Panc1 (cell line): ENCODE measurements around the gene ZNF335. TPM values are rescaled to one million over a fixed set of nuclear protein-coding genes. Genes with fewer than 3 reads are reported as not detected.
"Not testable (repeated sequence)": the region's sequence is repeated elsewhere in the genome, so short reads cannot be mapped to it uniquely, and the experiment has no call there.

Experiments used
- ATAC-seq: fragments of 200-7000 bp; cut with Tn5 transposase; 2 replicates; pipeline ENCODE4 v1.9.1; 2020; ENCODE audit warnings: mild to moderate bottlenecking, moderate library complexity
- BruUV-seq: library from RNA; stranded (reverse); fragments of 400-500 nt; replicated peaks from 2 replicates; lab custom pipeline; 2021; lab: Mats Ljungman, UMichigan
- CTCF ChIA-PET: fragments of 300-600 bp; sonication (Branson Sonifier 250); formaldehyde crosslinking; loops from one replicate; lab custom pipeline; 2022; ENCODE audit warnings: antibody characterized with exemption; lab: Charles Lee
- POLR2A ChIA-PET: fragments of 300-600 bp; sonication (Branson Sonifier 250); formaldehyde crosslinking; loops from one replicate; lab custom pipeline; 2022; ENCODE audit warnings: antibody characterized with exemption; lab: Charles Lee
- DNase-seq: peaks from one replicate; pipeline ENCODE4 v3.0.0-alpha.2; 2010; ENCODE audit warnings: low read depth, low spot score
- H3K27ac ChIP-seq: 2 replicates; pipeline ENCODE4 v1.5.1; 2011; ENCODE audit warnings: mild to moderate bottlenecking, low read length, inconsistent platforms
- H3K27me3 ChIP-seq: fragments of 200-500 bp; sonication (Bioruptor generic); 2 replicates; pipeline ENCODE4 v1.6.0; 2014; ENCODE audit warnings: low read length, inconsistent platforms; ENCODE audit not compliant: control insufficient read depth, insufficient read depth
- H3K36me3 ChIP-seq: fragments of 200-500 bp; sonication (Bioruptor generic); 2 replicates; pipeline ENCODE4 v1.5.1; 2014; ENCODE audit warnings: inconsistent platforms, mild to moderate bottlenecking, low read length, moderate library complexity; ENCODE audit not compliant: control insufficient read depth, insufficient read depth
- H3K4me1 ChIP-seq: 2 replicates; pipeline ENCODE4 v1.5.1; 2011; ENCODE audit warnings: inconsistent platforms, mild to moderate bottlenecking, low read length, moderate library complexity; ENCODE audit not compliant: control insufficient read depth, insufficient read depth
- H3K4me3 ChIP-seq, 2 experiments: 2 replicates each; pipeline ENCODE4 v1.5.1; 2011 to 2012; ENCODE audit warnings: low read depth in 2 of 2, low read length in 2 of 2, mild to moderate bottlenecking in 2 of 2, inconsistent platforms in 1 of 2, moderate library complexity in 1 of 2
- H3K9me3 ChIP-seq: fragments of 200-500 bp; sonication (Bioruptor generic); 2 replicates; pipeline ENCODE4 v1.5.1; 2014; ENCODE audit warnings: low read depth, mild to moderate bottlenecking, inconsistent platforms, low read length, moderate library complexity; ENCODE audit not compliant: control insufficient read depth, insufficient read depth
- POLR2AphosphoS5 ChIP-seq: IDR thresholded peaks from 2 replicates; pipeline ENCODE4 v1.6.1; 2012; ENCODE audit warnings: mild to moderate bottlenecking, low read depth, low read length, moderate library complexity
- REST ChIP-seq, 2 experiments: IDR thresholded peaks; 2 replicates each; pipeline ENCODE4 v1.6.1; 2011 to 2012; ENCODE audit warnings: low read depth in 2 of 2, control low read depth in 1 of 2, low read length in 1 of 2, mild to moderate bottlenecking in 1 of 2, moderate library complexity in 1 of 2; ENCODE audit not compliant: insufficient read depth in 1 of 2
- SIN3A ChIP-seq: IDR thresholded peaks from 2 replicates; pipeline ENCODE4 v1.6.1; 2012; ENCODE audit warnings: low read depth, mild to moderate bottlenecking, low read length, moderate library complexity, borderline replicate concordance; ENCODE audit not compliant: insufficient read depth
- TCF7L2 ChIP-seq: IDR thresholded peaks from 2 replicates; pipeline ENCODE4 v1.6.1; 2011; ENCODE audit warnings: mild to moderate bottlenecking, low read depth, low read length, inconsistent platforms
- in situ Hi-C: cut with HindIII; loops from 2 replicates; pipeline ENCODE4 v1.10.0; 2016; ENCODE audit warnings: low sequenced_read_pairs, low pct_unique_long_range_greater_than_20kb
- intact Hi-C: fragments of 100-400 bp; cut with micrococcal nuclease; formaldehyde crosslinking; loops from one replicate; pipeline ENCODE4 v1.10.0; 2022; ENCODE audit not compliant: unreplicated experiment
- total RNA-seq: library from RNA; stranded (reverse); gene quantifications from one replicate; pipeline ENCODE4 v1.2.1, GENCODE V29; 2021; ENCODE audit not compliant: unreplicated experiment
- TF ChIP-seq, protein P1 (sequence below): fragments of 450-650 bp; IDR thresholded peaks from 2 replicates; pipeline ENCODE4 v1.5.1; 2017; ENCODE audit warnings: mild to moderate bottlenecking

ZNF335 gene
- total RNA-seq, 1 experiment from 2014 or later, result 31.1 TPM

DNA sequence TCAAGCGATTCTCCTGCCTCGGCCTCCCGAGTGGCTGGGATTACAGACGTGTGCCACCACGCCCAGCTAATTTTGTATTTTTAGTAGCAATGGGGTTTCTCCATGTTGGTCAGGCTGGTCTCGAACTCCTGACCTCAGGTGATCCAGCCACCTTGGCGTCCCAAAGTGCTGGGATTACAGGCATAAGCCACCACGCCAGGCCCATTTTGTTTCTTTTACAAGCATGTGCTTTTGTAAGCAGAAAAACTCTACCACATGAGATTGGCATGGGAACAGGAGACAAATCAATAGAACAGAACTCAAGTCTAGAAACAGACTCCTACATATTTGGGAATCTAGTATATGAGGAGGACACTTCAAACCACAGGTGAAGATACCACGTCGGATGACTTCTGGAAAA, 15.7 kb downstream of the ZNF335 start:
- H3K27ac ChIP-seq, DNase-seq, BruUV-seq, POLR2A ChIA-PET, in situ Hi-C loops, intact Hi-C loops, ATAC-seq, H3K4me1 ChIP-seq, H3K27me3 ChIP-seq, H3K4me3 ChIP-seq, H3K36me3 ChIP-seq, CTCF ChIA-PET, H3K9me3 ChIP-seq: not testable (repeated sequence)

- Histone ChIP-seq H3K27ac (no peak overlapping the region), H3K27me3 (no peaks in the 10 kb centered on the region), H3K9me3 (no peaks in the 10 kb centered on the region), H3K4me1 (no peaks in the 10 kb centered on the region), H3K36me3 (peaks cover 2% of the 10 kb centered on the region; the same call in 1 of the 2 replicates), H3K4me3 (no peak overlapping the region)
- TF ChIP-seq, protein P1, sequence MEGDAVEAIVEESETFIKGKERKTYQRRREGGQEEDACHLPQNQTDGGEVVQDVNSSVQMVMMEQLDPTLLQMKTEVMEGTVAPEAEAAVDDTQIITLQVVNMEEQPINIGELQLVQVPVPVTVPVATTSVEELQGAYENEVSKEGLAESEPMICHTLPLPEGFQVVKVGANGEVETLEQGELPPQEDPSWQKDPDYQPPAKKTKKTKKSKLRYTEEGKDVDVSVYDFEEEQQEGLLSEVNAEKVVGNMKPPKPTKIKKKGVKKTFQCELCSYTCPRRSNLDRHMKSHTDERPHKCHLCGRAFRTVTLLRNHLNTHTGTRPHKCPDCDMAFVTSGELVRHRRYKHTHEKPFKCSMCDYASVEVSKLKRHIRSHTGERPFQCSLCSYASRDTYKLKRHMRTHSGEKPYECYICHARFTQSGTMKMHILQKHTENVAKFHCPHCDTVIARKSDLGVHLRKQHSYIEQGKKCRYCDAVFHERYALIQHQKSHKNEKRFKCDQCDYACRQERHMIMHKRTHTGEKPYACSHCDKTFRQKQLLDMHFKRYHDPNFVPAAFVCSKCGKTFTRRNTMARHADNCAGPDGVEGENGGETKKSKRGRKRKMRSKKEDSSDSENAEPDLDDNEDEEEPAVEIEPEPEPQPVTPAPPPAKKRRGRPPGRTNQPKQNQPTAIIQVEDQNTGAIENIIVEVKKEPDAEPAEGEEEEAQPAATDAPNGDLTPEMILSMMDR, result no peak
- TF ChIP-seq SIN3A, result no peak
- no peak for TF ChIP-seq REST (IDR thresholded peaks at IDR 0.05; ENCODE audit: insufficient read depth in 1 of 2, low read depth in 2 of 2, low read length in 1 of 2)
- no peak for TF ChIP-seq TCF7L2
- no peak for TF ChIP-seq POLR2AphosphoS5
- CTCF ChIA-PET, result no interaction called here
- BruUV-seq, result no TSS peak
- DNase-seq, result no peak
- in situ Hi-C loops, result no loop called here
- intact Hi-C loops, result no loop called here
- POLR2A ChIA-PET, result no interaction called here
- no peak for ATAC-seq
These were observed 18.3 kb downstream of the ZNF335 start for GRCh38 chr20:45953672-45954071.

DNA sequence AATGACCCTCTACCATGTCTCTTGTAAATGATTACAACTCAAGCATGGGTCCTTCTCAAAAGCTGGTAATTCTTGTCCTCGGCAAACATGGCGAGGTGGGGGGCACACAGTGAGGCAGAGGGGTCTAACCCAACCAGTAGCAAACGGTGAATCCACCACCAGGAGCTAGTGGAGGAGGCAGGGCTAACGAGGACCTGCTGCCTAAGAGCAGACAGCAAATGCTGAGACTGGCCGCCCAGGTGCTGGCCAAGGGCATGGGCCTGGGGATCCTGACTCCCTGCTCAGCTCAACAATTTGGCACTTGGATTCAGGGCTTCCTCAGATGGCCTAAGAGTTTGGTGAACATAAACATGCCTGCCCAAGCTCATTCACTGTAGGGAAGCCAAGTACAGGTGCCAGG, 19.1 kb downstream of the ZNF335 start:
- CTCF ChIA-PET, result no interaction called here
- no peaks in the 10 kb centered on the region for H3K27me3 ChIP-seq
- ATAC-seq, result no peak
- DNase-seq, result no peak
- H3K4me1 ChIP-seq, result no peaks in the 10 kb centered on the region
- peaks cover 2% of the 10 kb centered on the region; the same call in 1 of the 2 replicates for H3K36me3 ChIP-seq
- H3K4me3 ChIP-seq, result no peak overlapping the region
- no peaks in the 10 kb centered on the region for H3K9me3 ChIP-seq
- intact Hi-C loops, result no loop called here
- no peak overlapping the region for H3K27ac ChIP-seq
- in situ Hi-C loops, result no loop called here
- POLR2A ChIA-PET, result no interaction called here
- BruUV-seq, result no TSS peak
- TF ChIP-seq REST (IDR thresholded peaks at IDR 0.05; ENCODE audit: insufficient read depth in 1 of 2, low read depth in 2 of 2, low read length in 1 of 2) (no peak), SIN3A (no peak), TCF7L2 (no peak), POLR2AphosphoS5 (no peak)
- TF ChIP-seq, protein P1, result no peak
